Uterus (tissue), 4 donors: ENCODE data around the gene DCAF7. TPM values are rescaled to one million over a fixed set of nuclear protein-coding genes. Genes with fewer than 3 reads are reported as not detected.

Experiments used
- DNase-seq, 2 donors: peaks; one replicate each; pipeline ENCODE4 v3.0.0-alpha.2; 2019 to 2020
- H3K27ac ChIP-seq, 2 donors: fragments of 200-600 bp; sonication (generic); 1 replicate in 1 of 2; 2 replicates in 1 of 2; pipeline ENCODE4 v1.5.1; 2016 to 2018
- H3K27me3 ChIP-seq, 2 donors: fragments of 200-600 bp; sonication (generic); one replicate each; pipeline ENCODE4 v1.5.1; 2018 to 2019; ENCODE audit warnings: control low read depth in 1 of 2
- H3K36me3 ChIP-seq, 2 donors: fragments of 200-600 bp; sonication (generic); one replicate each; pipeline ENCODE4 v1.5.1; 2019; ENCODE audit warnings: control low read depth in 1 of 2
- H3K4me1 ChIP-seq, 2 donors: fragments of 200-600 bp; sonication (generic); one replicate each; pipeline ENCODE4 v1.5.1; 2018 to 2019; ENCODE audit warnings: control low read depth in 1 of 2
- H3K4me3 ChIP-seq, 2 donors: fragments of 200-600 bp; sonication (generic); 1 replicate in 1 of 2; 2 replicates in 1 of 2; pipeline ENCODE4 v1.5.1; 2018 to 2019; ENCODE audit warnings: mild to moderate bottlenecking in 1 of 2
- H3K9me3 ChIP-seq, 2 donors: fragments of 200-600 bp; sonication (generic); one replicate each; pipeline ENCODE4 v1.5.1; 2019; ENCODE audit warnings: control low read depth in 1 of 2
- CTCF ChIP-seq, 4 experiments: fragments of 200-600 bp in 2 of 4; fragments of 450-650 bp in 2 of 4; sonication (generic) in 2 of 4; IDR thresholded peaks; one replicate each; pipeline ENCODE4 v1.5.1; 2016 to 2019; ENCODE audit warnings: antibody characterized with exemption in 4 of 4, mild to moderate bottlenecking in 2 of 4, moderate library complexity in 1 of 4
- POLR2A ChIP-seq, 2 donors: fragments of 450-650 bp; IDR thresholded peaks; one replicate each; pipeline ENCODE4 v1.6.1; 2016; ENCODE audit warnings: antibody characterized with exemption in 2 of 2, mild to moderate bottlenecking in 1 of 2, moderate library complexity in 1 of 2
- intact Hi-C: fragments of 100-400 bp; cut with DNase I; formaldehyde crosslinking; loops from one replicate; pipeline ENCODE4 v1.15.1; 2023; ENCODE audit warnings: low total_unique reads
- total RNA-seq, 4 donors: library from RNA; depleted of rRNA in 3 of 4; stranded (reverse); fragments of >200 nt in 3 of 4; gene quantifications; one replicate each; pipeline versions ENCODE4 v1.1.0 to v1.2.4, GENCODE V29; 2014 to 2023
- donor health status: DM: yes; HTN: yes; CAD: no.

DCAF7 gene
- total RNA-seq, 4 donors from 2014 or later, result 5.6 to 51.1 (median 25.1) TPM

GRCh38 chr17:63573634-63574033, 23.4 kb downstream of the DCAF7 start:
- H3K9me3 ChIP-seq, result no peaks in the 10 kb centered on the region
- peaks cover 0 to 4% of the 10 kb centered on the region in 2 donors for H3K4me1 ChIP-seq
- H3K36me3 ChIP-seq, result no peaks in the 10 kb centered on the region
- no peak overlapping the region for H3K4me3 ChIP-seq
- intact Hi-C loops, result no loop called here
- TF ChIP-seq POLR2A (IDR thresholded peaks at IDR 0.05) (no peak), CTCF (IDR thresholded peaks at IDR 0.05) (no peak)
- DNase-seq, result no peak
- no peaks in the 10 kb centered on the region for H3K27me3 ChIP-seq
- H3K27ac ChIP-seq, result no peak overlapping the region

- TF ChIP-seq CTCF (IDR thresholded peaks at IDR 0.05) (no peak), POLR2A (IDR thresholded peaks at IDR 0.05) (no peak)
Measured at GRCh38 chr17:63578027-63578768, 27.9 kb downstream of the DCAF7 start.

GRCh38 chr17:63578769-63579111, 28.5 kb downstream of the DCAF7 start:
- Histone ChIP-seq H3K4me1 (no peaks in the 10 kb centered on the region), H3K27me3 (no peaks in the 10 kb centered on the region), H3K9me3 (no peaks in the 10 kb centered on the region), H3K36me3 (no peaks in the 10 kb centered on the region), H3K27ac (no peak overlapping the region), H3K4me3 (no peak overlapping the region)
- intact Hi-C loops, result no loop called here
- DNase-seq, result no peak
- TF ChIP-seq CTCF (IDR thresholded peaks at IDR 0.05) (no peak), POLR2A (IDR thresholded peaks at IDR 0.05) (no peak)

More at GRCh38 chr17:63578027-63578768, 27.9 kb downstream of the DCAF7 start:
- H3K4me1 ChIP-seq, result no peaks in the 10 kb centered on the region
- intact Hi-C loops, result no loop called here
- DNase-seq, result no peak
- no peak overlapping the region for H3K27ac ChIP-seq
- H3K36me3 ChIP-seq, result no peaks in the 10 kb centered on the region
- H3K27me3 ChIP-seq, result no peaks in the 10 kb centered on the region
- H3K9me3 ChIP-seq, result no peaks in the 10 kb centered on the region
- no peak overlapping the region for H3K4me3 ChIP-seq

GRCh38 chr17:63579633-63580032, 29.4 kb downstream of the DCAF7 start:
- TF ChIP-seq POLR2A (IDR thresholded peaks at IDR 0.05) (no peak), CTCF (IDR thresholded peaks at IDR 0.05) (no peak)
- H3K4me3 ChIP-seq, result no peak overlapping the region
- no peaks in the 10 kb centered on the region for H3K9me3 ChIP-seq
- H3K36me3 ChIP-seq, result no peaks in the 10 kb centered on the region
- intact Hi-C loops, result no loop called here
- peak overlapping the region in 1 of 2 donors; percentile 8 for H3K27ac ChIP-seq
- no peaks in the 10 kb centered on the region for H3K27me3 ChIP-seq
- no peaks in the 10 kb centered on the region for H3K4me1 ChIP-seq
- no peak for DNase-seq

- Histone ChIP-seq H3K4me3 (no peak overlapping the region), H3K9me3 (no peaks in the 10 kb centered on the region), H3K36me3 (no peaks in the 10 kb centered on the region), H3K27ac (no peak overlapping the region), H3K27me3 (no peaks in the 10 kb centered on the region), H3K4me1 (no peaks in the 10 kb centered on the region)
- intact Hi-C loops, result no loop called here
- DNase-seq, result no peak
- TF ChIP-seq CTCF (IDR thresholded peaks at IDR 0.05), result no peak
- TF ChIP-seq POLR2A (IDR thresholded peaks at IDR 0.05), result no peak
Measured at GRCh38 chr17:63587770-63588169, 37.5 kb downstream of the DCAF7 start.
